Measurements from ENCODE around the gene LIPT2. TPM values are rescaled to one million over a fixed set of nuclear protein-coding genes. Genes with fewer than 3 reads are reported as not detected.

The LIPT2 gene
- total and polyA plus RNA-seq, 2 donors (not counting 1 experiment from before 2014, with no cell fraction given) = 6.5 to 8.3 TPM

DNA sequence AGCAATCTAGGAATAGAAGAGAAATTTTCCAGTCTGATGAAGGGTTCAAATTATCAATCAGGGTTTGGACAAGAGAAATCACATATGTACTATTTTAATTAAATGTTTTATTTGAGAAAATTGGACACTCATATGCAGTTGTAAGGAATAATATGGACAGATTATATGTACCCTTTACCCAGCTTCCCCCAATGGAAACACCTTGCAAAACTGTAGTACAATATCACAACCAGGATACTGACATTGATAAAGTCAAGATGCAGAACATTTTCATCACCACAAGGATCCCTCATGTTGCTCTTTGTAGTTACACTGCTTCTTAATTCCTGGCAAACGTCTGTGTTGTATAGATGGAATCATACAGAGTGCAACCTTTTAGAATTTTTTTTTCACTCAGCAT lies 1.4 kb upstream of the LIPT2 start:
- no peaks in the 10 kb centered on the region for H4K20me1 ChIP-seq (ENCODE audit: control insufficient read depth, insufficient read depth, low read length, poor library complexity, severe bottlenecking)
- Mint-ChIP-seq H3K4me1 (peaks cover 13% of the 10 kb centered on the region), H3K27me3 (no peaks in the 10 kb centered on the region), H3K9me3 (ENCODE audit: insufficient read depth) (peaks cover 3% of the 10 kb centered on the region), H3K4me3 (no peak overlapping the region), H3K27ac (no peak overlapping the region)
- no peaks in the 10 kb centered on the region for H3K27me3 ChIP-seq (replicated peaks in 1 of 4; ENCODE audit: control extremely low read depth in 1 of 4, control insufficient read depth in 3 of 4, insufficient read depth in 4 of 4, low read length in 3 of 4)
- no peak overlapping the region for H2AFZ ChIP-seq (ENCODE audit: insufficient read depth, low read depth, low read length, poor library complexity, severe bottlenecking)
- intact Hi-C loops (cut with micrococcal nuclease) = loop anchor here (5.0 to 10.0 kb wide), 3 partner anchors 452 to 1740 kb away; partner anchors contain the start of genes SPCS2 and XRRA1
- no peaks in the 10 kb centered on the region for H3K9me3 ChIP-seq (ENCODE audit: control extremely low read depth in 1 of 3, control insufficient read depth in 2 of 3, insufficient read depth in 1 of 3, low read length in 2 of 3)
- H3K27ac ChIP-seq (ENCODE audit: low read length in 2 of 2) = no peak overlapping the region
- CTCF ChIA-PET = interaction anchor here (2.8 to 3.2 kb wide), 2 partner anchors 42 to 45 kb away, joined by 16 to 17 read pairs; no protein-coding TSS in a partner anchor
- peaks cover 7 to 14% of the 10 kb centered on the region in 2 donors for H3K4me1 ChIP-seq (ENCODE audit: control insufficient read depth in 2 of 2, insufficient read depth in 2 of 2, low read length in 2 of 2)
- no CpG with 5 or more reads among the region's 1 CpG for WGBS (ENCODE audit: insufficient coverage)
- DNase-seq (no peak), ATAC-seq (ENCODE audit: low read depth) (no peak)
- no peaks in the 10 kb centered on the region for H3K36me3 ChIP-seq (replicated peaks in 1 of 2; ENCODE audit: control extremely low read depth in 1 of 2, control insufficient read depth in 1 of 2, extremely low read depth in 1 of 2, insufficient read depth in 2 of 2, low read length in 1 of 2)
- no peak overlapping the region for H3K4me3 ChIP-seq (ENCODE audit: control extremely low read depth in 1 of 5, extremely low read depth in 1 of 5, insufficient read depth in 1 of 5, low read depth in 2 of 5, low read length in 4 of 5)
- no peaks in the 10 kb centered on the region for H3K79me2 ChIP-seq (ENCODE audit: control insufficient read depth, insufficient read depth, low read length)
- POLR2A ChIA-PET = no interaction called here
- no peak overlapping the region for H3K9ac ChIP-seq (ENCODE audit: low read length)
- no peak overlapping the region for H3K4me2 ChIP-seq (replicated peaks; ENCODE audit: low read depth, low read length, poor library complexity, severe bottlenecking)
- no peak for TF ChIP-seq EZH2 (IDR thresholded peaks at IDR 0.05; ENCODE audit: borderline replicate concordance, insufficient read depth, low read depth, low read length, poor library complexity, severe bottlenecking)

DNA sequence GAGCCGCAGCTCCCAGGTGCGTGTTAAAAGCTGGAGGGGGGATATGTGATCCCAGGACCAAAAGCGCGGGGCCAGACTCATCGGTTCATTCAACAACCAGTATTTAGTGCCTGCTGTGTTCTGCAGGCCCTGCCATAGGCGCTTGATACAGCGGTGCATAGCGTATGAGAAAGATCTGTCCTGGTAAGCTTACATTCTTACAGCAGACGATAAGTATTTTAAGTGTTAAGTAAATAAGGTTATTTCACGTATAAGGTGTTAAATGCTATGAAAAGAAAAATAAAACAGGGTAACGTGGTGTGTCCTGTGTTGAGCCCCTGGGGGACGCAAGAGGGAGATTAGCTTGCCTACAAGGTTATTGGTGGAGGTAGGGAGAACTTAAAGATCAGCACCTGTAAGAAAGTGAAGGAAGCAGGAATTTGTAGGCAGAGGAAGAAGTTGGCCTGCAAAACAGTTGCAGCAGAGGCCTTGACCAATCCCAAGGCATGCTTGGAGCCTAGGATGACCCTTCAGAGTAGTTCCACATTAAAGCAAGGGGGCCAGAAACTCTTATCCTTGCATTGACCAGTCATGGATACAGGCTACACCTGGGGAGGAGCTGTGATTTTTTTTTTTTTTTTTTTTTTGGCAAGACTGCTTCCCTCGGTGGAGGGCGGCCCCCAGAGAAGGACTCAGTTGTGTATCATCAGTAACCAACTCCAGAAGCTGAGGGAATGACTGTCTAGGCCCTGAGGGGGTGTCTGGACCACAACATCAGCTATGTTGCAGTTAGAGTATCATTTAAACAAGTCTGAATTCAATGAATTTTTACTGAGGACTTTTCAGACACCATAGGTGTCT lies 487 bp upstream of the LIPT2 start:
- ATAC-seq (ENCODE audit: low read depth) (no peak), DNase-seq (no peak)
- intact Hi-C loops (cut with micrococcal nuclease) = loop anchor here (1.0 to 10.0 kb wide), 5 partner anchors 96 to 1741 kb away; partner anchors contain the start of genes PGM2L1, POLD3, SPCS2 and XRRA1
- TF ChIP-seq EZH2 (IDR thresholded peaks at IDR 0.05; ENCODE audit: borderline replicate concordance, insufficient read depth, low read depth, low read length, poor library complexity, severe bottlenecking) = no peak
- TF ChIP-seq, protein P1, sequence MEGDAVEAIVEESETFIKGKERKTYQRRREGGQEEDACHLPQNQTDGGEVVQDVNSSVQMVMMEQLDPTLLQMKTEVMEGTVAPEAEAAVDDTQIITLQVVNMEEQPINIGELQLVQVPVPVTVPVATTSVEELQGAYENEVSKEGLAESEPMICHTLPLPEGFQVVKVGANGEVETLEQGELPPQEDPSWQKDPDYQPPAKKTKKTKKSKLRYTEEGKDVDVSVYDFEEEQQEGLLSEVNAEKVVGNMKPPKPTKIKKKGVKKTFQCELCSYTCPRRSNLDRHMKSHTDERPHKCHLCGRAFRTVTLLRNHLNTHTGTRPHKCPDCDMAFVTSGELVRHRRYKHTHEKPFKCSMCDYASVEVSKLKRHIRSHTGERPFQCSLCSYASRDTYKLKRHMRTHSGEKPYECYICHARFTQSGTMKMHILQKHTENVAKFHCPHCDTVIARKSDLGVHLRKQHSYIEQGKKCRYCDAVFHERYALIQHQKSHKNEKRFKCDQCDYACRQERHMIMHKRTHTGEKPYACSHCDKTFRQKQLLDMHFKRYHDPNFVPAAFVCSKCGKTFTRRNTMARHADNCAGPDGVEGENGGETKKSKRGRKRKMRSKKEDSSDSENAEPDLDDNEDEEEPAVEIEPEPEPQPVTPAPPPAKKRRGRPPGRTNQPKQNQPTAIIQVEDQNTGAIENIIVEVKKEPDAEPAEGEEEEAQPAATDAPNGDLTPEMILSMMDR (IDR thresholded peaks at IDR 0.05) = no peak
- Histone ChIP-seq H3K9me3 (ENCODE audit: control extremely low read depth in 1 of 3, control insufficient read depth in 2 of 3, insufficient read depth in 1 of 3, low read length in 2 of 3) (no peaks in the 10 kb centered on the region), H3K27me3 (replicated peaks in 1 of 4; ENCODE audit: control extremely low read depth in 1 of 4, control insufficient read depth in 3 of 4, insufficient read depth in 4 of 4, low read length in 3 of 4) (no peaks in the 10 kb centered on the region), H3K4me1 (ENCODE audit: control insufficient read depth in 2 of 2, insufficient read depth in 2 of 2, low read length in 2 of 2) (peaks cover 7 to 14% of the 10 kb centered on the region in 2 donors), H3K4me2 (replicated peaks; ENCODE audit: low read depth, low read length, poor library complexity, severe bottlenecking) (peak overlapping the region; percentile 91), H3K79me2 (ENCODE audit: control insufficient read depth, insufficient read depth, low read length) (no peaks in the 10 kb centered on the region), H3K27ac (ENCODE audit: low read length in 2 of 2) (peak overlapping the region; percentile 41 to 78), H4K20me1 (ENCODE audit: control insufficient read depth, insufficient read depth, low read length, poor library complexity, severe bottlenecking) (no peaks in the 10 kb centered on the region), H3K4me3 (ENCODE audit: control extremely low read depth in 1 of 5, extremely low read depth in 1 of 5, insufficient read depth in 1 of 5, low read depth in 2 of 5, low read length in 4 of 5) (peak overlapping the region; percentile 32 to 79 (median 75)), H3K9ac (ENCODE audit: low read length) (peak overlapping the region; percentile 85), H3K36me3 (replicated peaks in 1 of 2; ENCODE audit: control extremely low read depth in 1 of 2, control insufficient read depth in 1 of 2, extremely low read depth in 1 of 2, insufficient read depth in 2 of 2, low read length in 1 of 2) (no peaks in the 10 kb centered on the region), H2AFZ (ENCODE audit: insufficient read depth, low read depth, low read length, poor library complexity, severe bottlenecking) (peak overlapping the region; percentile 99)
- Mint-ChIP-seq H3K27me3 (no peaks in the 10 kb centered on the region), H3K9me3 (ENCODE audit: insufficient read depth) (peaks cover 3% of the 10 kb centered on the region), H3K27ac (peak overlapping the region; percentile 94), H3K4me1 (peaks cover 13% of the 10 kb centered on the region), H3K4me3 (peak overlapping the region; percentile 90)
- 19% methylated on average over 4 of the region's 14 CpGs for WGBS (ENCODE audit: insufficient coverage)
- ChIA-PET POLR2A (interaction anchor here (1.5 to 1.6 kb wide), 2 partner anchors 95 to 98 kb away, joined by 10 to 11 read pairs; partner anchors contain the start of genes PGM2L1 and POLD3), CTCF (interaction anchor here (1.2 to 3.2 kb wide), 5 partner anchors 41 to 105 kb away, joined by 3 to 17 read pairs (median 7); partner anchors contain the start of gene POLD3)
